ENCODE results near the gene SMCO1. TPM values are rescaled to one million over a fixed set of nuclear protein-coding genes. Genes with fewer than 3 reads are reported as not detected.

Gene SMCO1
- total and polyA plus RNA-seq, 4 donors: not detected

- TF ChIP-seq, protein P1, sequence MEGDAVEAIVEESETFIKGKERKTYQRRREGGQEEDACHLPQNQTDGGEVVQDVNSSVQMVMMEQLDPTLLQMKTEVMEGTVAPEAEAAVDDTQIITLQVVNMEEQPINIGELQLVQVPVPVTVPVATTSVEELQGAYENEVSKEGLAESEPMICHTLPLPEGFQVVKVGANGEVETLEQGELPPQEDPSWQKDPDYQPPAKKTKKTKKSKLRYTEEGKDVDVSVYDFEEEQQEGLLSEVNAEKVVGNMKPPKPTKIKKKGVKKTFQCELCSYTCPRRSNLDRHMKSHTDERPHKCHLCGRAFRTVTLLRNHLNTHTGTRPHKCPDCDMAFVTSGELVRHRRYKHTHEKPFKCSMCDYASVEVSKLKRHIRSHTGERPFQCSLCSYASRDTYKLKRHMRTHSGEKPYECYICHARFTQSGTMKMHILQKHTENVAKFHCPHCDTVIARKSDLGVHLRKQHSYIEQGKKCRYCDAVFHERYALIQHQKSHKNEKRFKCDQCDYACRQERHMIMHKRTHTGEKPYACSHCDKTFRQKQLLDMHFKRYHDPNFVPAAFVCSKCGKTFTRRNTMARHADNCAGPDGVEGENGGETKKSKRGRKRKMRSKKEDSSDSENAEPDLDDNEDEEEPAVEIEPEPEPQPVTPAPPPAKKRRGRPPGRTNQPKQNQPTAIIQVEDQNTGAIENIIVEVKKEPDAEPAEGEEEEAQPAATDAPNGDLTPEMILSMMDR (IDR thresholded peaks at IDR 0.05; ENCODE audit: control extremely low read depth, extremely low read depth): no peak
- no peak for ATAC-seq (ENCODE audit: insufficient read depth, low FRiP score)
- DNase-seq: no peak
- no peak overlapping the region for H3K9ac ChIP-seq (ENCODE audit: insufficient read depth in 1 of 2, low read length in 2 of 2)
- no peaks in the 10 kb centered on the region for H3K27me3 ChIP-seq (ENCODE audit: control insufficient read depth in 3 of 3, insufficient read depth in 3 of 3, low read length in 2 of 3)
- 89 to 96% methylated on average over 8 of the region's 8 CpGs for WGBS, 2 donors
- H3K4me1 ChIP-seq (ENCODE audit: control insufficient read depth in 5 of 5, insufficient read depth in 5 of 5, low read length in 5 of 5): peaks cover 0 to 16% (median 5%) of the 10 kb centered on the region in 5 donors
- H3K27ac ChIP-seq (ENCODE audit: low read depth in 1 of 2, low read length in 1 of 2): no peak overlapping the region
- H3K9me3 ChIP-seq (ENCODE audit: control insufficient read depth in 4 of 4, insufficient read depth in 3 of 4, low read length in 3 of 4): no peaks in the 10 kb centered on the region
- H3K36me3 ChIP-seq (ENCODE audit: control insufficient read depth in 4 of 4, insufficient read depth in 4 of 4, low read length in 4 of 4): peaks cover 0 to 10% (median 8%) of the 10 kb centered on the region in 4 donors
- H3K4me3 ChIP-seq: no peak overlapping the region
Measured at GRCh38 chr3:196498297-196498696, 16.8 kb downstream of the SMCO1 start.

DNA sequence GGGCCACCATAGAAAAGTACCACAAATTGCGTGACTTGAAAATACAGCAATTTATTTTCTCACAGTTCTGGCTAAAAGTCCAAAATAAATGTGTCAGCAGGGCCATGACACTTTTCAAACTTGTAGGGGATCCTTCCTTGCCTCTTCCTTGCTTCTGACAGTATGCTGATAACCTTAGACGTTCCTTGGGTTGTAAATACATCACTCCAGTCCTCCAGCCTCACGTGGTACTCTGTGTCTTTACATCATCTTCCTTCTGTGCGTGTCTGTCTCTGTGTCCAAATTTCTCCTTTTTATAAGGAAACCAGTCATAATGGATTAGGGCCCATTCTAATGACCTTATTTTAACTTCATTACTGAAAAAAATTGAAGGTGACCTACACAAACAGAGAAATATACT is 19.0 kb downstream of the SMCO1 start:
- H3K9ac ChIP-seq (ENCODE audit: insufficient read depth in 1 of 2, low read length in 2 of 2): no peak overlapping the region
- no peak overlapping the region for H3K4me3 ChIP-seq
- 72 to 82% methylated on average over 4 of the region's 4 CpGs for WGBS, 2 donors
- ATAC-seq (ENCODE audit: insufficient read depth, low FRiP score) (no peak), DNase-seq (no peak)
- peaks cover 0 to 16% (median 5%) of the 10 kb centered on the region in 5 donors for H3K4me1 ChIP-seq (ENCODE audit: control insufficient read depth in 5 of 5, insufficient read depth in 5 of 5, low read length in 5 of 5)
- peaks cover 0 to 10% (median 8%) of the 10 kb centered on the region in 4 donors for H3K36me3 ChIP-seq (ENCODE audit: control insufficient read depth in 4 of 4, insufficient read depth in 4 of 4, low read length in 4 of 4)
- H3K27ac ChIP-seq (ENCODE audit: low read depth in 1 of 2, low read length in 1 of 2): no peak overlapping the region
- no peaks in the 10 kb centered on the region for H3K9me3 ChIP-seq (ENCODE audit: control insufficient read depth in 4 of 4, insufficient read depth in 3 of 4, low read length in 3 of 4)
- H3K27me3 ChIP-seq (ENCODE audit: control insufficient read depth in 3 of 3, insufficient read depth in 3 of 3, low read length in 2 of 3): no peaks in the 10 kb centered on the region
- TF ChIP-seq, protein P1 (IDR thresholded peaks at IDR 0.05; ENCODE audit: control extremely low read depth, extremely low read depth): no peak

GRCh38 chr3:196493292-196493691 is 21.9 kb downstream of the SMCO1 start:
- WGBS, 2 donors: 95 to 98% methylated on average over 7 of the region's 7 CpGs
- H3K4me1 ChIP-seq (ENCODE audit: control insufficient read depth in 5 of 5, insufficient read depth in 5 of 5, low read length in 5 of 5): peaks cover 0 to 3% (median 0%) of the 10 kb centered on the region in 5 donors
- no peak for ATAC-seq (ENCODE audit: insufficient read depth, low FRiP score)

More at GRCh38 chr3:196493292-196493691, 21.9 kb downstream of the SMCO1 start:
- peaks cover 0 to 6% (median 4%) of the 10 kb centered on the region in 4 donors for H3K36me3 ChIP-seq (ENCODE audit: control insufficient read depth in 4 of 4, insufficient read depth in 4 of 4, low read length in 4 of 4)
- H3K27me3 ChIP-seq (ENCODE audit: control insufficient read depth in 3 of 3, insufficient read depth in 3 of 3, low read length in 2 of 3): no peaks in the 10 kb centered on the region
- H3K9ac ChIP-seq (ENCODE audit: insufficient read depth in 1 of 2, low read length in 2 of 2): no peak overlapping the region
- no peak overlapping the region for H3K4me3 ChIP-seq
- no peak for DNase-seq
- H3K9me3 ChIP-seq (ENCODE audit: control insufficient read depth in 4 of 4, insufficient read depth in 3 of 4, low read length in 3 of 4): no peaks in the 10 kb centered on the region
- H3K27ac ChIP-seq (ENCODE audit: low read depth in 1 of 2, low read length in 1 of 2): no peak overlapping the region
- TF ChIP-seq, protein P1 (IDR thresholded peaks at IDR 0.05; ENCODE audit: control extremely low read depth, extremely low read depth): no peak
